Measurements from ENCODE around the gene MEGF8.

The MEGF8 gene

DNA sequence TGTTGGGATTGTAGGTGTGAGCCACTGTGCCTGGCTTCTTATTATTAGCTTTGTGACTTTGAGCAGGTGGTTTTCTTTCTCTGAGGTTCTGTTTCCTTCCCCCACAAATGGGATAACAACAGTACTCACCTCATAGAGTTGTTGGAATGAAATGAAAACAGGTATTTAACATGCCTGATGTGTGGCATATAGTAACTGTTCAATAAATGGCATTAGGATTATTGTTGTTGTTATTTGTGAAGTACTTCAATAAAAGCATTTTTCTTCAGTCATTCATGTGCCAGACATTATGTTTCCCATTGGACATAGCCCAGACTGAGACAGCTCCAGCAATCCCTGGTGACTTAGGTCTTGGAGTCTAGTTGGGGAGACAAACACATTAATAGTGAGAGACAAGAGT, 1.5 kb downstream of the MEGF8 start:
- no peak overlapping the region for H3K27ac ChIP-seq (ENCODE audit: low read length)
- peak overlapping the region; percentile 92; the same call in 1 of the 2 replicates for H3K4me3 ChIP-seq (ENCODE audit: low read length)
- H3K9me3 ChIP-seq (ENCODE audit: insufficient read depth, low read length), result no peaks in the 10 kb centered on the region
- peaks cover 24% of the 10 kb centered on the region for H3K79me2 ChIP-seq (ENCODE audit: low read length)
- H3K36me3 ChIP-seq (replicated peaks; ENCODE audit: low read depth, low read length), result no peaks in the 10 kb centered on the region
- peaks cover 11% of the 10 kb centered on the region for H3K4me1 ChIP-seq (ENCODE audit: low read length)
- H3K27me3 ChIP-seq (ENCODE audit: low read depth, low read length), result no peaks in the 10 kb centered on the region
- no peak overlapping the region for H3K9ac ChIP-seq (ENCODE audit: low read length)
- no peak for TF ChIP-seq EZH2phosphoT487 (IDR thresholded peaks at IDR 0.05; ENCODE audit: low read depth)
- no peak for TF ChIP-seq CTCF (IDR thresholded peaks at IDR 0.05; ENCODE audit: low read depth, low read length)
- 0 out of 2 replicates have a peak, but pooled peaks cover 2% of the 10 kb centered on the region for H4K20me1 ChIP-seq (ENCODE audit: insufficient read depth, low read length)
- no peak overlapping the region for H2AFZ ChIP-seq (ENCODE audit: low read depth, low read length)
- H3K4me2 ChIP-seq (ENCODE audit: low read length), result peak overlapping the region; percentile 92

GRCh38 chr19:42327381-42327780, 1.9 kb downstream of the MEGF8 start:
- no peak overlapping the region for H3K4me3 ChIP-seq (ENCODE audit: low read length)
- peak overlapping the region; percentile 92; the same call in 1 of the 2 replicates for H3K4me2 ChIP-seq (ENCODE audit: low read length)
- no peaks in the 10 kb centered on the region for H3K9me3 ChIP-seq (ENCODE audit: insufficient read depth, low read length)
- no peak for TF ChIP-seq CTCF (IDR thresholded peaks at IDR 0.05; ENCODE audit: low read depth, low read length)
- TF ChIP-seq EZH2phosphoT487 (IDR thresholded peaks at IDR 0.05; ENCODE audit: low read depth), result no peak
- H3K9ac ChIP-seq (ENCODE audit: low read length), result no peak overlapping the region
- 0 out of 2 replicates have a peak, but pooled peaks cover 2% of the 10 kb centered on the region for H4K20me1 ChIP-seq (ENCODE audit: insufficient read depth, low read length)
- no peak overlapping the region for H3K27ac ChIP-seq (ENCODE audit: low read length)
- peaks cover 11% of the 10 kb centered on the region for H3K4me1 ChIP-seq (ENCODE audit: low read length)
- no peak overlapping the region for H2AFZ ChIP-seq (ENCODE audit: low read depth, low read length)
- H3K36me3 ChIP-seq (replicated peaks; ENCODE audit: low read depth, low read length), result no peaks in the 10 kb centered on the region
- H3K27me3 ChIP-seq (ENCODE audit: low read depth, low read length), result no peaks in the 10 kb centered on the region
- peaks cover 24% of the 10 kb centered on the region for H3K79me2 ChIP-seq (ENCODE audit: low read length)

- Histone ChIP-seq H3K79me2 (ENCODE audit: low read length) (peaks cover 24% of the 10 kb centered on the region), H3K27me3 (ENCODE audit: low read depth, low read length) (no peaks in the 10 kb centered on the region), H3K9me3 (ENCODE audit: insufficient read depth, low read length) (no peaks in the 10 kb centered on the region), H3K4me2 (ENCODE audit: low read length) (no peak overlapping the region), H2AFZ (ENCODE audit: low read depth, low read length) (no peak overlapping the region), H4K20me1 (ENCODE audit: insufficient read depth, low read length) (0 out of 2 replicates have a peak, but pooled peaks cover 2% of the 10 kb centered on the region), H3K36me3 (replicated peaks; ENCODE audit: low read depth, low read length) (no peaks in the 10 kb centered on the region), H3K4me1 (ENCODE audit: low read length) (peaks cover 11% of the 10 kb centered on the region), H3K4me3 (ENCODE audit: low read length) (no peak overlapping the region), H3K9ac (ENCODE audit: low read length) (no peak overlapping the region), H3K27ac (ENCODE audit: low read length) (no peak overlapping the region)
- TF ChIP-seq EZH2phosphoT487 (IDR thresholded peaks at IDR 0.05; ENCODE audit: low read depth) (no peak), CTCF (IDR thresholded peaks at IDR 0.05; ENCODE audit: low read depth, low read length) (no peak)
Observed at GRCh38 chr19:42328106-42328505, 2.7 kb downstream of the MEGF8 start.

DNA sequence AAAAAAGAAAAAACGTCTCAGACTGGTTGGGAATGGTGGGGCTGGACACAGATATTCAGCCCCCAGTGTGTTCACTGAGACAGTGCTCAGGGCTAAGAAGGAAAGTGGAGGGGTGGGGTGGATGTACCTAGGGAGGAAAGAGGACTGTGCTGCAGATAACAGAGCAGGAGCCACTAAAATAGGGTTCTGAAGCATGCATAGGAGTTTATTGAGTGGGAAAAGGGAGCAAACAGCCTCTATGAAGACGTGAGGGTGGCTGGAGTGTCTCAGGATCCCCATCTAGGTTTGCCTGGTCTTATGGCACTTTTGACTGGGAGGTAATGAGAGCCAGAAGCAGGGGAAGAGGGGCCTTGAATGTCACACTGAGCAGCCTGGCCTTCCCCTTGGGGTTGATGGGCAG, 3.4 kb downstream of the MEGF8 start:
- TF ChIP-seq CTCF (IDR thresholded peaks at IDR 0.05; ENCODE audit: low read depth, low read length), result no peak
- no peak for TF ChIP-seq EZH2phosphoT487 (IDR thresholded peaks at IDR 0.05; ENCODE audit: low read depth)
- Histone ChIP-seq H3K4me1 (ENCODE audit: low read length) (peaks cover 11% of the 10 kb centered on the region), H3K9me3 (ENCODE audit: insufficient read depth, low read length) (no peaks in the 10 kb centered on the region), H3K79me2 (ENCODE audit: low read length) (peaks cover 24% of the 10 kb centered on the region), H3K36me3 (replicated peaks; ENCODE audit: low read depth, low read length) (no peaks in the 10 kb centered on the region), H3K27me3 (ENCODE audit: low read depth, low read length) (no peaks in the 10 kb centered on the region), H2AFZ (ENCODE audit: low read depth, low read length) (no peak overlapping the region), H4K20me1 (ENCODE audit: insufficient read depth, low read length) (0 out of 2 replicates have a peak, but pooled peaks cover 2% of the 10 kb centered on the region), H3K9ac (ENCODE audit: low read length) (no peak overlapping the region), H3K4me3 (ENCODE audit: low read length) (no peak overlapping the region), H3K27ac (ENCODE audit: low read length) (no peak overlapping the region), H3K4me2 (ENCODE audit: low read length) (no peak overlapping the region)
